A549 (cell line): ENCODE measurements around the gene HPS5.

Experiments
- BHLHE40 ChIP-seq: IDR thresholded peaks from 2 replicates; pipeline ENCODE4 v1.6.1; 2012; ENCODE audit warnings: low read depth, low read length, inconsistent platforms
- CTCF ChIP-seq: fragments of >200 bp; sonication (Bioruptor Twin); formaldehyde crosslinking; IDR thresholded peaks from 3 replicates; pipeline ENCODE4 v1.5.1; 2016
- FOSL2 ChIP-seq, 2 experiments: fragments of 450-650 bp in 1 of 2; fragments of >200 bp in 1 of 2; sonication (Bioruptor Twin) in 1 of 2; formaldehyde crosslinking; IDR thresholded peaks; 2 replicates each; pipeline versions ENCODE4 v1.5.0 to v1.6.1; 2016 to 2020; ENCODE audit warnings: mild to moderate bottlenecking in 1 of 2, moderate library complexity in 1 of 2
- NPAS2 ChIP-seq: fragments of 250-450 bp; sonication (Bioruptor Pico); IDR thresholded peaks from 2 replicates; pipeline ENCODE4 v1.8.0; 2022; ENCODE audit warnings: mild to moderate bottlenecking, moderate library complexity, borderline replicate concordance
- NR3C1 ChIP-seq: fragments of >200 bp; sonication (Bioruptor Twin); formaldehyde crosslinking; IDR thresholded peaks from 3 replicates; pipeline ENCODE4 v1.6.1; 2017
- POLR2A ChIP-seq: IDR thresholded peaks from 2 replicates; pipeline ENCODE4 v1.6.1; 2012; ENCODE audit warnings: mild to moderate bottlenecking, low read length
- POLR2AphosphoS2 ChIP-seq: conservative IDR thresholded peaks from 2 replicates; pipeline ENCODE4 v1.6.1; 2012; ENCODE audit warnings: low read length, improper control_type of control experiment, inconsistent platforms
- RAD21 ChIP-seq, 2 experiments: fragments of >200 bp in 1 of 2; sonication (Bioruptor Twin) in 1 of 2; formaldehyde crosslinking in 1 of 2; IDR thresholded peaks in 1 of 2; conservative IDR thresholded peaks in 1 of 2; 2 replicates in 1 of 2; 3 replicates in 1 of 2; pipeline ENCODE4 v1.6.1; 2012 to 2018; ENCODE audit warnings: inconsistent platforms in 1 of 2
- REST ChIP-seq: fragments of 200-600 bp; sonication (generic); IDR thresholded peaks from 2 replicates; pipeline ENCODE4 v1.6.1; 2016; ENCODE audit warnings: antibody characterized with exemption, mild to moderate bottlenecking, moderate library complexity
- SMC3 ChIP-seq: fragments of >200 bp; sonication (Bioruptor Twin); formaldehyde crosslinking; IDR thresholded peaks from 3 replicates; pipeline ENCODE4 v1.6.1; 2018; ENCODE audit warnings: inconsistent platforms
- USF2 ChIP-seq: fragments of 450-650 bp; IDR thresholded peaks from 2 replicates; pipeline ENCODE4 v1.6.1; 2014; ENCODE audit warnings: antibody characterized with exemption

GRCh38 chr11:18253778-18254338, 68.1 kb downstream of the HPS5 start:
- TF ChIP-seq BHLHE40 (no peak), POLR2A (no peak), USF2 (no peak), RAD21 (conservative IDR thresholded peaks at IDR 0.05 in 1 of 2, IDR thresholded peaks at IDR 0.05 in 1 of 2) (no peak), CTCF (no peak), NR3C1 (no peak), REST (no peak), NPAS2 (CRISPR knock-in tag) (no peak), POLR2AphosphoS2 (no peak), SMC3 (no peak), FOSL2 (IDR thresholded peaks at IDR 0.05) (no peak), FOSL2 (CRISPR knock-in tag; IDR thresholded peaks at IDR 0.05) (no peak)
